K562 (cell line): ENCODE measurements around the gene CD48. TPM values are rescaled to one million over a fixed set of nuclear protein-coding genes. Genes with fewer than 3 reads are reported as not detected.

Source experiments
- ATAC-seq: fragments of 200-7000 bp; cut with Tn5 transposase; 3 replicates; pipeline ENCODE4 v1.9.1; 2020; ENCODE audit warnings: moderate library complexity
- BruUV-seq: library from RNA; stranded (reverse); fragments of 400-500 nt; replicated peaks from 2 replicates; lab custom pipeline; 2021; lab: Mats Ljungman, UMichigan
- CTCF ChIA-PET: fragments of 300-600 bp; formaldehyde crosslinking; extraction: SDS; loops from one replicate; lab custom pipeline; 2021; ENCODE audit warnings: low intra/inter-chr PET ratio; lab: Yijun Ruan, JAX
- POLR2A ChIA-PET: fragments of 300-600, 350-650 bp; sonication (Branson Sonifier 250); formaldehyde crosslinking; extraction: SDS; loops from one replicate; lab custom pipeline; 2021; ENCODE audit warnings: antibody characterized with exemption, inconsistent platforms; lab: Yijun Ruan, JAX
- DNase-seq, 4 experiments: peaks; one replicate each; pipeline versions ENCODE4 v3.0.0 to v3.0.0-alpha.2; 2011 to 2018; ENCODE audit warnings: low spot score in 3 of 4, mixed read lengths in 3 of 4; ENCODE audit errors: extremely low read depth in 1 of 4
- FAIRE-seq: peaks from 2 replicates; lab custom pipeline; 2011; peaks lifted over from hg19 to GRCh38; lab: Jason Lieb, UNC
- H2AFZ ChIP-seq: 2 replicates; pipeline ENCODE4 v1.6.0; 2011; ENCODE audit warnings: low read depth, low read length, control low read depth, inconsistent platforms
- H3K27ac ChIP-seq: fragments of 200-600 bp; 3 replicates; pipeline ENCODE4 v1.8.0; 2011; ENCODE audit warnings: low read depth, mild to moderate bottlenecking, control low read depth, inconsistent platforms, low read length, moderate library complexity, mixed read lengths; ENCODE audit errors: extremely low read depth
- H3K27me3 ChIP-seq, 2 experiments: fragments of 300-600 bp in 1 of 2; 2 replicates in 1 of 2; 3 replicates in 1 of 2; pipeline versions ENCODE4 v1.6.0 to v1.8.0; 2011; ENCODE audit warnings: inconsistent platforms in 2 of 2, low read length in 2 of 2, mild to moderate bottlenecking in 1 of 2, mixed read lengths in 1 of 2, moderate library complexity in 1 of 2; ENCODE audit not compliant: control insufficient read depth in 2 of 2, insufficient read depth in 2 of 2
- H3K36me3 ChIP-seq: fragments of 300-600 bp; 3 replicates; pipeline ENCODE4 v1.8.0; 2011; ENCODE audit warnings: mild to moderate bottlenecking, low read length, inconsistent platforms; ENCODE audit not compliant: control insufficient read depth, insufficient read depth
- H3K4me1 ChIP-seq, 2 experiments: fragments of 200-600 bp in 1 of 2; replicated peaks in 1 of 2; 2 replicates in 1 of 2; 3 replicates in 1 of 2; pipeline versions ENCODE4 v1.5.1 to v1.8.0; 2011; ENCODE audit warnings: inconsistent platforms in 2 of 2, low read length in 2 of 2, mild to moderate bottlenecking in 1 of 2, mixed read lengths in 1 of 2, moderate library complexity in 1 of 2; ENCODE audit not compliant: control insufficient read depth in 2 of 2, insufficient read depth in 2 of 2
- H3K4me2 ChIP-seq: 2 replicates; pipeline ENCODE4 v1.6.1; 2011; ENCODE audit warnings: low read length, control low read depth, inconsistent platforms, mixed read lengths; ENCODE audit not compliant: insufficient read depth
- H3K4me3 ChIP-seq: fragments of 200-600 bp; sonication (generic), shearing (Covaris generic); 2 replicates; pipeline ENCODE4 v1.5.1; 2016; ENCODE audit warnings: control low read depth, inconsistent platforms
- H3K79me2 ChIP-seq: fragments of 200-600 bp; 3 replicates; pipeline ENCODE4 v1.8.0; 2011; ENCODE audit warnings: low read length, inconsistent platforms; ENCODE audit not compliant: control insufficient read depth, insufficient read depth
- H3K9ac ChIP-seq, 2 experiments: 2 replicates each; pipeline versions ENCODE4 v1.6.0 to v1.6.1; 2011; ENCODE audit warnings: low read depth in 2 of 2, low read length in 2 of 2, control low read depth in 1 of 2, inconsistent platforms in 1 of 2, mild to moderate bottlenecking in 1 of 2, mixed read lengths in 1 of 2; ENCODE audit not compliant: insufficient read depth in 1 of 2
- H3K9me1 ChIP-seq: one replicate; pipeline ENCODE4 v1.6.0; 2011; ENCODE audit warnings: inconsistent platforms, mild to moderate bottlenecking, low read length, moderate library complexity; ENCODE audit not compliant: control insufficient read depth, insufficient read depth
- H3K9me3 ChIP-seq: replicated peaks from 2 replicates; pipeline ENCODE4 v1.5.1; 2011; ENCODE audit warnings: low read depth, low read length, inconsistent platforms; ENCODE audit not compliant: control insufficient read depth, insufficient read depth
- H4K20me1 ChIP-seq: replicated peaks from 2 replicates; pipeline ENCODE4 v1.6.1; 2011; ENCODE audit warnings: low read length, inconsistent platforms, mixed read lengths; ENCODE audit not compliant: control insufficient read depth, insufficient read depth
- ATF3 ChIP-seq, 2 experiments: fragments of 450-650 bp in 1 of 2; sonication (generic) in 1 of 2; formaldehyde crosslinking in 1 of 2; IDR thresholded peaks in 1 of 2; conservative IDR thresholded peaks in 1 of 2; 2 replicates each; pipeline versions ENCODE4 v1.6.1 to v1.8.1; 2016 to 2023; ENCODE audit warnings: mild to moderate bottlenecking in 2 of 2, moderate library complexity in 2 of 2, inconsistent platforms in 1 of 2, missing genetic modification reagents in 1 of 2
- BACH1 ChIP-seq: fragments of 200-800 bp; sonication (Bioruptor generic); IDR thresholded peaks from 2 replicates; pipeline ENCODE4 v1.6.1; 2016; ENCODE audit warnings: missing genetic modification characterization, missing compliant biosample characterization
- CBFA2T3 ChIP-seq: fragments of 450-650 bp; IDR thresholded peaks from 2 replicates; pipeline ENCODE4 v1.6.1; 2017
- CEBPB ChIP-seq: fragments of 450-650 bp; IDR thresholded peaks from 2 replicates; pipeline ENCODE4 v1.6.1; 2016; ENCODE audit warnings: missing genetic modification characterization, missing compliant biosample characterization
- CTBP1 ChIP-seq: fragments of 450-650 bp; IDR thresholded peaks from 2 replicates; pipeline ENCODE4 v1.6.1; 2016; ENCODE audit warnings: borderline replicate concordance
- ETV6 ChIP-seq, 3 experiments: fragments of 150-350 bp in 1 of 3; sonication (generic) in 1 of 3; formaldehyde crosslinking in 1 of 3; IDR thresholded peaks; 2 replicates each; pipeline versions ENCODE4 v1.6.1 to v1.8.0; 2014 to 2022; ENCODE audit warnings: borderline replicate concordance in 2 of 3, low read depth in 2 of 3, antibody characterized with exemption in 1 of 3, low read length in 1 of 3, mild to moderate bottlenecking in 1 of 3, missing genetic modification reagents in 1 of 3
- FOSL1 ChIP-seq: fragments of 200-800 bp; sonication (Bioruptor generic); conservative IDR thresholded peaks from 2 replicates; pipeline ENCODE4 v1.6.1; 2016; ENCODE audit warnings: missing genetic modification characterization, missing compliant biosample characterization
- FOXA3 ChIP-seq, 2 experiments: fragments of 450-650 bp in 1 of 2; sonication (generic) in 1 of 2; formaldehyde crosslinking; IDR thresholded peaks in 1 of 2; conservative IDR thresholded peaks in 1 of 2; 2 replicates each; pipeline versions ENCODE4 v1.4.0 to v1.8.0; 2020 to 2022; ENCODE audit warnings: mild to moderate bottlenecking in 2 of 2, missing genetic modification reagents in 1 of 2
- FOXJ2 ChIP-seq: fragments of 200-800 bp; sonication (Bioruptor generic); IDR thresholded peaks from 2 replicates; pipeline ENCODE4 v1.6.1; 2016; ENCODE audit warnings: missing genetic modification characterization, missing compliant biosample characterization
- HCFC1 ChIP-seq: IDR thresholded peaks from 2 replicates; pipeline ENCODE4 v1.6.1; 2012; ENCODE audit warnings: low read depth, low read length, improper control_type of control experiment
- HDAC2 ChIP-seq: fragments of 450-650 bp; IDR thresholded peaks from 2 replicates; pipeline ENCODE4 v1.6.1; 2016; ENCODE audit warnings: mild to moderate bottlenecking
- KDM1A ChIP-seq, 2 experiments: fragments of 450-650 bp; IDR thresholded peaks; 2 replicates each; pipeline ENCODE4 v1.6.1; 2016; ENCODE audit warnings: mild to moderate bottlenecking in 2 of 2
- KLF1 ChIP-seq: fragments of 450-650 bp; IDR thresholded peaks from 2 replicates; pipeline ENCODE4 v1.6.1; 2016; ENCODE audit warnings: missing genetic modification characterization, missing compliant biosample characterization
- L3MBTL2 ChIP-seq: fragments of 450-650 bp; IDR thresholded peaks from 2 replicates; pipeline ENCODE4 v1.6.1; 2016; ENCODE audit warnings: mild to moderate bottlenecking, moderate library complexity
- NFRKB ChIP-seq: fragments of 450-650 bp; IDR thresholded peaks from 2 replicates; pipeline ENCODE4 v1.6.1; 2016; ENCODE audit warnings: low read depth
- NR2C1 ChIP-seq, 2 experiments: fragments of 450-650 bp; IDR thresholded peaks; 2 replicates each; pipeline ENCODE4 v1.6.1; 2017; ENCODE audit warnings: mild to moderate bottlenecking in 2 of 2, antibody characterized with exemption in 1 of 2, inconsistent platforms in 1 of 2, missing compliant biosample characterization in 1 of 2, missing genetic modification characterization in 1 of 2
- NR2C2 ChIP-seq, 2 experiments: fragments of 200-800 bp in 1 of 2; sonication (Bioruptor generic) in 1 of 2; sonication (generic) in 1 of 2; formaldehyde crosslinking in 1 of 2; IDR thresholded peaks; 2 replicates each; pipeline versions ENCODE4 v1.6.1 to v1.8.0; 2016 to 2022; ENCODE audit warnings: mild to moderate bottlenecking in 1 of 2, missing compliant biosample characterization in 1 of 2, missing genetic modification characterization in 1 of 2, missing genetic modification reagents in 1 of 2
- RB1 ChIP-seq: fragments of 450-650 bp; IDR thresholded peaks from 2 replicates; pipeline ENCODE4 v1.6.1; 2017; ENCODE audit warnings: low read depth, mild to moderate bottlenecking
- SMARCA4 ChIP-seq: fragments of 450-650 bp; IDR thresholded peaks from 2 replicates; pipeline ENCODE4 v1.6.1; 2016
- ZFX ChIP-seq: sonication (generic); formaldehyde crosslinking; IDR thresholded peaks from 2 replicates; pipeline ENCODE4 v1.8.0; 2022; ENCODE audit warnings: mild to moderate bottlenecking, missing genetic modification reagents, moderate library complexity
- ZNF165 ChIP-seq: fragments of 250-450 bp; sonication (Bioruptor Pico); IDR thresholded peaks from 2 replicates; pipeline ENCODE4 v1.4.0; 2020; ENCODE audit warnings: borderline replicate concordance
- WGBS: fragments of 100-300 bp; shearing (Covaris generic); methylation state at CpG from one replicate; pipeline ENCODE4 v1.1.6; 2016; ENCODE audit warnings: low coverage, mixed read lengths; ENCODE audit not compliant: insufficient coverage; ENCODE audit errors: missing lambda C conversion rate; 5-methylcytosine and 5-hydroxymethylcytosine counted together
- in situ Hi-C: fragments of 300-500 bp; cut with MboI; formaldehyde crosslinking; loops from 4 replicates; pipeline ENCODE4 v1.15.0; 2018; ENCODE audit warnings: inconsistent platforms, mixed read lengths
- intact Hi-C: fragments of 100-400 bp; cut with micrococcal nuclease; formaldehyde crosslinking; loops from 2 replicates; pipeline ENCODE4 v1.14.2; 2022
- polyA plus RNA-seq, 8 experiments: library from polyadenylated mRNA; depleted of rRNA in 4 of 8; stranded (reverse) in 5 of 8; unstranded in 3 of 8; fragments of >200 nt; fragmentation: Nextera tagmentation in 2 of 8; fragmentation: Illumina TruSeq in 1 of 8; extraction: Ambion mirVana in 2 of 8; extraction: Trizol in 1 of 8; gene quantifications; 2 replicates each; pipeline versions ENCODE4 v1.2.1 to v1.2.3, GENCODE V29; 2011 to 2014; ENCODE audit warnings: inconsistent platforms in 1 of 8, missing spikeins in 1 of 8
- total RNA-seq, 7 experiments: library from RNA; depleted of rRNA in 6 of 7; stranded (reverse); fragments of >200 nt in 6 of 7; fragmentation: Illumina TruSeq in 2 of 7; extraction: Trizol in 2 of 7; gene quantifications; 2 replicates each; pipeline versions ENCODE4 v1.2.1 to v1.2.3, GENCODE V29; 2011 to 2021; ENCODE audit warnings: low replicate concordance in 1 of 7

CD48 gene
- total and polyA plus RNA-seq, 9 of the 15 experiments (the other 6 are each of a cell fraction or from before 2014, with no cell fraction given) = 0.10 to 0.42 (median 0.29) TPM; not detected in 3

DNA sequence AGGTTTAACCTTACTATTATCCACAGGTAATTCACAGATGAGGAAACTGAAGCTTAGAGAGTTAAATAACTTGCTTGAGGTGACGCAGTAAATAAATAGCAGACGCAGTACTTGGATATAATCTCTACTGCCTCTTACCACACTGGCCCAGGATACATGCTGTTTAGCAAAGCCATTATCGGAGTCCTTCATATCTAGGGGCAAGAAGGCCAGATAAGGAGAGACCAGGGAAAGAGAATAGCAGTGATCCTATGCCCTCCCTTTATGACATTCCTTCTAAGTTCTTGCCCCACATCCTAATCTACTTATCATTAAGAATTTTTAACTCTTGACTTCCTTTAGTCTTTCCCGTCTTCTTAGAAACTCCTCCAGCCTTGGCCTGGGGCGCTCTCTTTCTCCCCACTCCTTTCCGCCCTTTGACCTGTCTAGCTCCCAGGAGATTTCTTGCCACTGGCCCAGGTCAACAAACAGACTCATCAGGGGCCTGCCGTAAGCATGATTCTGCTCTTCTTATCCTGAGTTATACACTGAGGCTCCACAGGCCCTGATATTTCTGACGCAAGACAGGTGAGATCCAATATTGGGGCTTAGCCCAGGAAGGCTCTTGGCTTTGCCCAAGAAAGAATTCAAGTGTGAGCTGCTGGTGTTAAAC lies 53.3 kb downstream of the CD48 start:
- in situ Hi-C loops = no loop called here
- ChIA-PET POLR2A (interaction anchor here (0.6 to 1.3 kb wide), 3 partner anchors 19 to 563 kb away, joined by 3 read pairs; no protein-coding TSS in a partner anchor), CTCF (no interaction called here)
- no peak overlapping the region for H3K4me2 ChIP-seq
- no peaks in the 10 kb centered on the region for H4K20me1 ChIP-seq
- H3K4me3 ChIP-seq = no peak overlapping the region
- peak overlapping the region; percentile 58; the same call in 1 of the 3 replicates for H3K27ac ChIP-seq
- WGBS = 16% methylated on average over 8 of the region's 8 CpGs
- no peaks in the 10 kb centered on the region for H3K9me3 ChIP-seq
- H3K9ac ChIP-seq = peak overlapping the region in 1 of 2 experiments; percentile 11; a peak in 1 of 4 replicates
- H3K36me3 ChIP-seq = no peaks in the 10 kb centered on the region
- intact Hi-C loops = no loop called here
- DNase-seq = peak; percentile 35 to 63 (median 38)
- ATAC-seq = peak; percentile 85
- peak overlapping the region; percentile 71 for H2AFZ ChIP-seq
- no peaks in the 10 kb centered on the region for H3K79me2 ChIP-seq
- H3K4me1 ChIP-seq = peaks cover 0 to 15% of the 10 kb centered on the region in 2 experiments; a peak in 4 of 5 replicates
- no peaks in the 10 kb centered on the region for H3K27me3 ChIP-seq
- no peaks in the 10 kb centered on the region for H3K9me1 ChIP-seq
- BruUV-seq = no TSS peak
- peak; percentile 49 for FAIRE-seq
- TF ChIP-seq HDAC2 (peak; percentile 46; the same call in 1 of the 2 replicates), NFRKB (no peak), NR2C2 (CRISPR knock-in tag; IDR thresholded peaks at IDR 0.05) (no peak), NR2C2 (tag; IDR thresholded peaks at IDR 0.05) (peak; percentile 92), BACH1 (tag) (peak; percentile 36; the same call in 1 of the 2 replicates), NR2C1 (IDR thresholded peaks at IDR 0.05) (peak; percentile 81), NR2C1 (tag; IDR thresholded peaks at IDR 0.05) (peak; percentile 82), ETV6 (IDR thresholded peaks at IDR 0.05; ENCODE audit: borderline replicate concordance in 1 of 2, low read depth in 2 of 2, low read length in 1 of 2) (0 out of 4 replicates have a peak, but pooled peaks of 1 of the 2 experiments have one; percentile 7), ETV6 (CRISPR knock-in tag; IDR thresholded peaks at IDR 0.05; ENCODE audit: borderline replicate concordance) (no peak), ATF3 (IDR thresholded peaks at IDR 0.05) (peak; percentile 33; the same call in 1 of the 2 replicates), ATF3 (CRISPR knock-in tag; conservative IDR thresholded peaks at IDR 0.05) (no peak), SMARCA4 (peak; percentile 62; the same call in 1 of the 2 replicates), FOXA3 (CRISPR knock-in tag; conservative IDR thresholded peaks at IDR 0.05 in 1 of 2, IDR thresholded peaks at IDR 0.05 in 1 of 2) (peak in 1 of 2 experiments; percentile 32; a peak in 1 of 4 replicates), ZNF165 (CRISPR knock-in tag) (0 out of 2 replicates have a peak, but pooled peaks have one; percentile 24), FOXJ2 (peak; percentile 49; the same call in 1 of the 2 replicates), CTBP1 (peak; percentile 20; the same call in 1 of the 2 replicates), HCFC1 (no peak), ZFX (CRISPR knock-in tag) (peak; percentile 32; the same call in 1 of the 2 replicates), L3MBTL2 (no peak), KDM1A (IDR thresholded peaks at IDR 0.05) (peak; percentile 8 to 27; a peak in 1 of 4 replicates), CEBPB (tag) (0 out of 2 replicates have a peak, but pooled peaks have one; percentile 6), RB1 (no peak), FOSL1 (tag) (peak; percentile 38; the same call in 1 of the 2 replicates), KLF1 (tag) (no peak), CBFA2T3 (peak; percentile 35; the same call in 1 of the 2 replicates)
